Suppressor macrophage treated with lipopolysaccharide for 4 hours (primary cell): Measurements from ENCODE around the gene PEAK1.

Experiments used
- DNase-seq: peaks from one replicate; pipeline ENCODE4 v3.0.0-alpha.2; 2020

The PEAK1 gene

GRCh38 chr15:77400258-77400657, 19.6 kb downstream of the PEAK1 start:
- no peak for DNase-seq

DNA sequence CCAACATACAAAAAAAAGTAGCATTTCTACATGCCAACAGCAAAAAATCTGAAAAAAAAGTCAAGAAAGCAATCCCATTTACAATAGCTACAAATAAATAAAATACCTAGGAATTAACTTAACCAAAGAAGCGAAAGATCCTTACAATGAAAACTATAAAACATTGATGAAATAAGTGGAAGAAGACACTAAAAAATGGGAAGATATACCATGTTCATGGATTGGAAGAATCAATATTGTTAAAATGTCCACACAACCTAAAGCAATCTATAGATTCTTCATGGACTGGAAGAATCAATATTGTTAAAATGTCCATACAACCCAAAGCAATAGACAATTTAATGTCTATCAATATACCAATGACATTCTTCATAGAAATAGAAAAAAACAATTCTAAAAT, 21.0 kb downstream of the PEAK1 start:
- DNase-seq, result no peak

GRCh38 chr15:77396692-77397091, 23.2 kb downstream of the PEAK1 start:
- no peak for DNase-seq

- no peak for DNase-seq
These were observed 24.7 kb downstream of the PEAK1 start for GRCh38 chr15:77395013-77395774.

DNA sequence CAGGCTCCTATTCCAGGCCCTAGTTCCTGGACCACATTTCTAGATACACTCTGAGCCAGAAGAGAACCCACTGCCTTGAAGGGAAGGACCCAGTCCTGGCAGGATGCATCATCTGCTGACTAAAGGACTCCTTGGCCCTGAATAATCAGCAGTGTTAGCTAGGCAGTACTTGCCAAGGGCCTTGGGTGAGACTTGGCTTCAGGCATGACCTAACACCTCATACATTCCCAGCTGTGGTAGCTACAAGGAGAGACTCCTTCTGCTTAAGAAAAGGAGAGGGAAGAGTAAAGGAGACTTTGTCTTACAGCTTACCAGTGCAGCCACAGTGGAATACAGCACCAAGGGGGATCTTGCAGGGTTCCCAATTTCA, 26.4 kb downstream of the PEAK1 start:
- no peak for DNase-seq

GRCh38 chr15:77392762-77393470, 27.0 kb downstream of the PEAK1 start:
- DNase-seq, result no peak

- no peak for DNase-seq
These were observed 28.4 kb downstream of the PEAK1 start for GRCh38 chr15:77391372-77391951.

GRCh38 chr15:77387365-77388105, 32.4 kb downstream of the PEAK1 start:
- DNase-seq, result peak; percentile 16

DNA sequence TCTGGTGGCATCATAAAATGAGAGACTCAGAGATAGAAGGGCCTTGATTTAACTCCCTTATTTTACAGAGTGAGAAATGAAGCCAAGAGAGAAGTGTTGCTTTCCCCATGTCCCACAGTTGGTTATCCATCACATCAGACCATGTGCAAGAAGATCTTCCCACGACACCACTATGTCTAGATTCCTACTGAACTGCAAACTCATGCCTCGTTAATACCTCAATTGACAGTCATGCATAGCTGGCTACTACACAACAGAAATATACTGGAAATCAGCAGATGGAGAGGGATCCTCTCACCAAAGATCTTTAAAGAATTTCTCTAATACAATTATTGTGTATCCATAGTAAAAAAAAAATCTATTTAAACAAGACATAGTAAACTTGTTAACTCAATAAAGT, 33.3 kb downstream of the PEAK1 start:
- no peak for DNase-seq

DNA sequence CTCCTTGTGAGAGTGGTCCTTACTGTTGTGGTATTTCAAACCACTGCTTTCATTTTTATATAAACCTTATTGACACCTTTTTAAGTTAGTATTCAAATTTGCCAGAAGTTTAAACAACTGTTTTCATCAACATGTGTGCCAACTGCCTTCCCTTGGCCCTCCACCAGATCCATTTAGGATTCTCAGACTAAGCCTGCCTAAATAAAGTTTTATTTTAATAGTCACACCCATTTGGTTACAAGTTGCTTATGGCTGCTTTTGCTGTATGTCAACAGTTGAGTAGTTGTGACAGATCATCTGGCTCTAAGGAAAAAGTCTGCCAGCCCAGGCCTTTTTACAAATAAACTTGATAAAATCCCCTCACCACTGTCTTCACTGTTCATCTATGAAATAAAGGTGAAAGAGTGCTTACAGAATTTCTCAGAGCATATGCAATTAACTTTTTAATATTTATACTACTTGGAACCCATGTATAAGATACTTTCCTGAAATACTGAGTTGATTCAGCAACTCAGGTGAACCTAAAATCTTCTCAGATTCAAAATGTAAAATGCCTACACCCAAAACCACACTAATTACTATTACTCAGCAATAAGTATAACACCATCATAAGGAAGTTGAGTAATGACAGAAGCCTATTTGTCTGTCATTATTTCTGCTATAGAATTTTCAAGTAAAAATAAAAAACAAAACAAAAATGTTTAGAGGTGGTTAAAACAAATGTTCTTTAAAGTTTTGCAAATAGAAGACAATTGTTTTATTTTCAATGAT, 35.1 kb downstream of the PEAK1 start:
- DNase-seq, result no peak

DNA sequence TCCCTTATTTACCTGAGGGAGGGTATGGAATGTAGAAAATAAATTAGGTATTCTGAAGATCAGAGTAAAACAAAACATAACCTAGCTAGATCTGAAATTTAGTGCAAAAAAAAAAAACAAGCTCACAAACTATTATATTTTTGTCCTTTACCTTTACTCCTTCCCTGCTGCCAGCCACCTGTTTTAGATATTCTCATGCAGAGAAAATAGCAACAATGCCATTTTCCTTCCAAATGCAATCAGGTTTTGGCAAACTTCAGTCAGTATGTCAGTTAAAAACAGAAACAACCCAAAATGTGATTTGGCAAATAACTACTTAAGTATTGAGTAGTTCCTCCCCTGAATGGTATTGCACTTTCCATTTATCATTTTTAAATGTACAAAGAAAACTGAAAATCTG, 35.8 kb downstream of the PEAK1 start:
- no peak for DNase-seq

GRCh38 chr15:77380033-77380432, 39.9 kb downstream of the PEAK1 start:
- DNase-seq, result no peak

DNA sequence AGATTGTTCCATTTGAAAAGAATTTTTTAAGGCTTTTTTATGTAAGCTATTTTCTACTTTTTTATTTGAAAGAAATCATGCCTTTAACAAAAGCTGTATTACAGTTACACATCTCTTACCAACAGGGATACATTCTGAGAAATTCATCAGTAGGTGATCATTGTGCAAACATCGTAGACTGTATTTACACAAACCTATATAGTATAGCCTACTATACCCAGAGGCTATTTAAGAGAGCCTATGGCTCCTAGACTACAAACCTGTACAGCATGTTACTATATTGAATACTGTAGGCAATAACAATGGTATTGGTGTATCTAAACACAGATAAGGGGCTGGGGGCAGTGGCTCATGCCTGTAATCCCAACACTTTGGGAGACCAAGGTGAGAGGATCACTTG, 43.1 kb downstream of the PEAK1 start:
- DNase-seq, result no peak

DNA sequence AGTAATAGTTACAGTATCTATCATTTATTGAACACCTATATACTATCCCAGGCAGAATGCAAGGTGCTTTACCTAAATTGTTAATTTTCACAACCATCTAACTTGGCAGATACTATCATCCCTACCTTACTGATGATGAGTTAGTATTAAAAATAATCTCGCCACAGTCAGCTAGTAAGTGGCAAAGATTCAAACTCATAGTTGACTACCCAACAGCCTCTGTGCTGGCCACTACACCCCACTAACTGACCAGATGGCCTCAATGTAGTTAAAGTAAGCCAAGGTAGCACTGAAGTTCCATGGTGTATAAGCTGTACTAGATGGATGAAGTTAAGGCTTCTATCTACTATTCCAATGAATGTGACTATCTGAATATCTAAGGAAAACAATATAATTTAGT, 44.8 kb downstream of the PEAK1 start:
- DNase-seq, result no peak

- no peak for DNase-seq
These were observed 46.5 kb downstream of the PEAK1 start for GRCh38 chr15:77373441-77373840.

DNA sequence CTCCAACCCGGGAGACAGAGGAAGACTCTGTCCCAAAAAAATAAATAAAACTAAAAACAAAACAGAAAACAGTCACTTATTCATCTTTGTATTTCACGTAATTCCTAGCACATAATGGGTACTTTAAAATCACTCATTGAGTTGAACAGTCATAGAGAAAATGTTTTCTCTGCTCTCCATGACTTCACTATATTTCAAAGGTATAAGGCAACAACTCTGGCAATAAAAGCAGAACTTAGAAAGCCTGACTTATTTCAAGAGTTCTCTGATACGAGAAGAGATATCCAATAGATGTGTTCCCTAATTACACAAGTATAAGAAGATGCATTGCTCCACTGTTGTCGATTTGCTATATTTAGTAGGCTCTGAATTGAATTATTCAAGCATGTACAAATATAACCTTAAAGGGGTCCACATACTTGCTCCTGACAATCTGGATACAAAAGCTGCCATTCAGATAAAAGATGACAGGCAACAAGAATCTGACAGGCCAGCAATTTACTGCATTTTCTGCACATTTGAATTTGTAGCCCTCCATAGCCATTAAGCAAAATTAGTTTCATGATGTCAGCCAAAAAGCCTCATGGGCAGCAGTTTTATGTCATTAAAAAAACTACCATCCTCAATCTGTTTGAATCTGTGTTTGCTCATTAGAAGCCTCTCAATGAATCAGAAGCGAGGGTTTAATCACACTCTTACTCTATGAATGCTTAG, 47.9 kb downstream of the PEAK1 start:
- peak; percentile 18 for DNase-seq

GRCh38 chr15:77370580-77370979, 49.3 kb downstream of the PEAK1 start:
- DNase-seq, result no peak

- no peak for DNase-seq
These were observed 50.7 kb downstream of the PEAK1 start for GRCh38 chr15:77369168-77369567.

DNA sequence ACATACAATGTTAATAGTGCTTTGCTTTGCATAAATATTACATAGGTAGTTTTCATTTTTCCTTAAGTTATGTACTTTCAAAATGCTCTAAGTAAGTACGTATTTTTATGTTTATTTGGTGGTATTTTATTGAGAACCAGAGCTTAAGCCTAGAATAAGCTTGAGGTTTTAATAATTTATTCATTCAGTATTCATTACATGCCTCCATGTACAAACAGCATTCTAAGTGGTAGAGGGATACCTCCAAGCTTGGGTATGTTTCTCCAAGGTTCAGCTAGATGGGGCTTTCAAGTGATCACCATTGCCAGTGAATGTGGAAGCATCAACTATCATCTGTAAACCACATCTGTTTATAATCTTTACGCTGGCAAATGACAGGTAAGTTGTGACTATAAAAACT, 52.3 kb downstream of the PEAK1 start:
- DNase-seq, result no peak

- no peak for DNase-seq
These were observed 58.4 kb downstream of the PEAK1 start for GRCh38 chr15:77361456-77361855.

DNA sequence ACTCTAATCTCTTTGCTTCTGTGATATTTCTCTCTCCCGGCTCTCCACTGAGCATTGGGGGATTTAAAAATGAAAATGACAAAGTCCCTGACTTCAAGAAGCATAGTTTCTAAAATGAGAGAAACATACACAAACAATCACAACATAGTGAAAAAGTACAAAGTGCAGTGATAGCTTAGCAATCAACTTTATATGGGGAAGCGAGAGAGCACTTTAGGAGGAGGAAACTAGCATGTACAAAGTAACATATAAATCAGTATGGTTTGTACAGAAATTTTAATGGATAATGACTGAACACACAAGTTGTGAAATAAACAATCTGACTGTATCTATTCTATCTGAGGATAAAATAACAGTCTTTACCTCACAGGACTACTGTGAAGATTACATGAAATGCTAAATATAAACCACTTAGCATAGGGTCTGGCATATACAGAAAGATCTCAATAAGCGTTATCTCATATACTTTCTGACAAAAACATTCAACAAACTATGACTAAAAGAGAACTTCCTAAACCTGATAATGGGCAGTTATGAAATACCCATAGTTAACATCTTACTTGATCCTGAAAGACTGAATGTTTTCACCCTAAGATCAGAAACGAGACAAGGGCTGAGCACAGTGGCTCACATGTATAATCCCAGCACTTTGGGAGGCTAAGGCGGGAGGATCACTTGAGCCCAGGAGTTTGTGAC, 61.2 kb downstream of the PEAK1 start:
- no peak for DNase-seq

DNA sequence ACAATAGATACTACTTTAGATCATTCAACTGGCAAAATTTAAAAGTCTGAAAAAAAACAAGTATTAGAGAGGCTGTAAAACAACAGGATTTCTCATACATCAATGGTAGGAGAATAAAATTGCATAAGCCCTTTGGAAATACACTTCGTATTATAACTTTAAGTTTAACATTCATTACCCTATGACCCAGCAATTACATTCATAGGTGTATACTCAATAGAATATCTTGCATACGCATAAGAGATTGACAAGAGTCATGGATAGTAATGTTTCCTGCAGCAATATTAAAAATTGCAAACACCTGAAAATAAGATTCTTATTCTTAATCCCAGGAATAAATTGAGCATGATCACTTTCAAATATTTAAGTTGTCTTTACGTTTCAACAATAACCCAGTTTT, 63.6 kb downstream of the PEAK1 start:
- DNase-seq, result no peak
